ENCODE results near the gene KLF6. TPM values are rescaled to one million over a fixed set of nuclear protein-coding genes. Genes with fewer than 3 reads are reported as not detected.
A peak's percentile ranks its signal among the peaks of the same experiment; 100 is the strongest.

KLF6 gene
- total RNA-seq, 1 experiment from 2014 or later = 27.9 TPM

DNA sequence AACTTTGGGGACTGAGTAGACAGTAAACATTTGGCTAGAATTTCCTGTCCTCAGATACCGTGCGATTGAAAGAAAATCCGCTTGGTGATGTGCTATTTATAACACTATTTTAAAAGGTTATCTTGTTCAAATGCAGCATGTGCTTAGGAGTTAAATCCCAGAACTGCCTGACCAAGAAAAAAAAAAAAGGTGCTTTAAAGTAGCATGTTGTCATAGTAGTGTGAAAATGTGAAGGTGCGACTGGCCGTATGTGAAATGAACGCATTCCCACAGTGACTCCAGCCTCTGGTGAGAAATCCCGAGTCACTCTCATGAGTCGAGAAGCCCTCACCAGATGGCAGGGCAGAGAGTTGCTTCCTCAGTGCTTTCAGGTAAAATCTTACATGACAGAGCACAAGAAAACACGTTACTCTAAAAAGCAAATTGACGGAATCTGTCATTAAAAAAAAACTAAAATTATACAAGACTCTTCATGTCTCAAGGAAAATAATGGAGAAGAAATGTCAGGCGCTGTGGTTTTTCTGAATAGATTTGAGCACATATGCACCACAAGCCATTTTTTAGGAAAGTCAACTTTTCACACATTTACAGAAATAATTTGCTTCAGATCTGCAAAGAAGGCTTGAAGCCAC lies 18.4 kb upstream of the KLF6 start:
- no peaks in the 10 kb centered on the region for H3K36me3 Mint-ChIP-seq
- CTCF ChIA-PET = no interaction called here
- peaks cover under 1% of the 10 kb centered on the region for H3K9me3 Mint-ChIP-seq
- POLR2A ChIA-PET = no interaction called here
- H3K4me1 Mint-ChIP-seq = peaks cover 34% of the 10 kb centered on the region
- H3K27me3 Mint-ChIP-seq (ENCODE audit: low read depth) = no peaks in the 10 kb centered on the region
- ATAC-seq (no peak), DNase-seq (ENCODE audit: low spot score) (no peak)
- 0 out of 2 replicates have a peak overlapping the region, but pooled peaks have one; percentile 58 for H3K27ac Mint-ChIP-seq
- H3K4me3 Mint-ChIP-seq = no peak overlapping the region
- TF ChIP-seq, protein P1, sequence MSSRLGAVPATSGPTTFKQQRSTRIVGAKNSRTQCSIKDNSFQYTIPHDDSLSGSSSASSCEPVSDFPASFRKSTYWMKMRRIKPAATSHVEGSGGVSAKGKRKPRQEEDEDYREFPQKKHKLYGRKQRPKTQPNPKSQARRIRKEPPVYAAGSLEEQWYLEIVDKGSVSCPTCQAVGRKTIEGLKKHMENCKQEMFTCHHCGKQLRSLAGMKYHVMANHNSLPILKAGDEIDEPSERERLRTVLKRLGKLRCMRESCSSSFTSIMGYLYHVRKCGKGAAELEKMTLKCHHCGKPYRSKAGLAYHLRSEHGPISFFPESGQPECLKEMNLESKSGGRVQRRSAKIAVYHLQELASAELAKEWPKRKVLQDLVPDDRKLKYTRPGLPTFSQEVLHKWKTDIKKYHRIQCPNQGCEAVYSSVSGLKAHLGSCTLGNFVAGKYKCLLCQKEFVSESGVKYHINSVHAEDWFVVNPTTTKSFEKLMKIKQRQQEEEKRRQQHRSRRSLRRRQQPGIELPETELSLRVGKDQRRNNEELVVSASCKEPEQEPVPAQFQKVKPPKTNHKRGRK (CRISPR knock-in tag; IDR thresholded peaks at IDR 0.05; ENCODE audit: borderline replicate concordance) = no peak
- TF ChIP-seq JAZF1 (CRISPR knock-in tag; IDR thresholded peaks at IDR 0.05) (no peak), ATF3 (CRISPR knock-in tag; conservative IDR thresholded peaks at IDR 0.05) (no peak), ZNF219 (CRISPR knock-in tag; IDR thresholded peaks at IDR 0.05; ENCODE audit: borderline replicate concordance) (no peak), IRF2 (CRISPR knock-in tag; IDR thresholded peaks at IDR 0.05; ENCODE audit: borderline replicate concordance, low read depth) (no peak), MAX (CRISPR knock-in tag; IDR thresholded peaks at IDR 0.05) (no peak), MXD4 (CRISPR knock-in tag; IDR thresholded peaks at IDR 0.05; ENCODE audit: borderline replicate concordance) (no peak), ZNF138 (CRISPR knock-in tag; conservative IDR thresholded peaks at IDR 0.05) (no peak), ZNF232 (CRISPR knock-in tag; IDR thresholded peaks at IDR 0.05) (no peak), TCF7 (CRISPR knock-in tag; IDR thresholded peaks at IDR 0.05; ENCODE audit: low read depth) (no peak), ZNF121 (CRISPR knock-in tag; IDR thresholded peaks at IDR 0.05) (no peak), GTF2I (CRISPR knock-in tag; conservative IDR thresholded peaks at IDR 0.05) (no peak), NFE2L1 (CRISPR knock-in tag; IDR thresholded peaks at IDR 0.05) (no peak), IRF1 (CRISPR knock-in tag; IDR thresholded peaks at IDR 0.05) (no peak)
- TF ChIP-seq, protein P2, sequence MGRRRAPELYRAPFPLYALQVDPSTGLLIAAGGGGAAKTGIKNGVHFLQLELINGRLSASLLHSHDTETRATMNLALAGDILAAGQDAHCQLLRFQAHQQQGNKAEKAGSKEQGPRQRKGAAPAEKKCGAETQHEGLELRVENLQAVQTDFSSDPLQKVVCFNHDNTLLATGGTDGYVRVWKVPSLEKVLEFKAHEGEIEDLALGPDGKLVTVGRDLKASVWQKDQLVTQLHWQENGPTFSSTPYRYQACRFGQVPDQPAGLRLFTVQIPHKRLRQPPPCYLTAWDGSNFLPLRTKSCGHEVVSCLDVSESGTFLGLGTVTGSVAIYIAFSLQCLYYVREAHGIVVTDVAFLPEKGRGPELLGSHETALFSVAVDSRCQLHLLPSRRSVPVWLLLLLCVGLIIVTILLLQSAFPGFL (CRISPR knock-in tag; IDR thresholded peaks at IDR 0.05; ENCODE audit: borderline replicate concordance) = no peak
- TF ChIP-seq, protein P3, sequence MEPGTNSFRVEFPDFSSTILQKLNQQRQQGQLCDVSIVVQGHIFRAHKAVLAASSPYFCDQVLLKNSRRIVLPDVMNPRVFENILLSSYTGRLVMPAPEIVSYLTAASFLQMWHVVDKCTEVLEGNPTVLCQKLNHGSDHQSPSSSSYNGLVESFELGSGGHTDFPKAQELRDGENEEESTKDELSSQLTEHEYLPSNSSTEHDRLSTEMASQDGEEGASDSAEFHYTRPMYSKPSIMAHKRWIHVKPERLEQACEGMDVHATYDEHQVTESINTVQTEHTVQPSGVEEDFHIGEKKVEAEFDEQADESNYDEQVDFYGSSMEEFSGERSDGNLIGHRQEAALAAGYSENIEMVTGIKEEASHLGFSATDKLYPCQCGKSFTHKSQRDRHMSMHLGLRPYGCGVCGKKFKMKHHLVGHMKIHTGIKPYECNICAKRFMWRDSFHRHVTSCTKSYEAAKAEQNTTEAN (CRISPR knock-in tag; IDR thresholded peaks at IDR 0.05) = no peak

DNA sequence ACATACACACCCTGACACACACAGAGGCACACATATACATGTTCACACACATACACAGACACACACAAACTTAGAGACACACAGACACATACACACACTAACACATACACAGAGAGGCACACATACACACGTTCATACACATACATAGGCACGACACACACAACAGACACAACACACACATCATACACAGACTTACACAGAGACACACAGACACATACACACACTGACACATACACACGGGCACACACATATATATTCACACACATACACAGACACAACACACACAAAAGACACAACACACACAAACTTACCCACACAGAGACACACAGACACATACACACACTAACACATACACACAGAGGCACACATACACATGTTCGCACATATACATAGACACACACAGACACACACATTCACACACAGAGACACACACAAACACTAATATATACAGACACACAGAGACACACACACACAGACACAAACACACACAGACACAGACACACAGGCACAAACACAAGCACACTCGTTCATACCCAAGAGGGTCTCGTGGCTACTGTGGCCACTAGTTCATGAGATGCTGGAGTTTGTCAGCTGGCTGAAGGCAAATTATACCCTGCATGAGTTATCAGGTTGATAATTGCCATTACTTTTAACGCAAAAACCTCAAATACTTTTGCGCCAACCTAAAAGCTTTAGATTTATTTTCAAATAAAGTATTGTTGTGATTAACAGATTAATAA lies 17.7 kb upstream of the KLF6 start:
- H3K4me3 Mint-ChIP-seq = no peak overlapping the region
- peaks cover 7% of the 10 kb centered on the region for H3K9me3 Mint-ChIP-seq
- H3K36me3 Mint-ChIP-seq = no peaks in the 10 kb centered on the region
- H3K27me3 Mint-ChIP-seq (ENCODE audit: low read depth) = no peaks in the 10 kb centered on the region
- no peak for ATAC-seq
- peaks cover 34% of the 10 kb centered on the region for H3K4me1 Mint-ChIP-seq
- ChIA-PET CTCF (no interaction called here), POLR2A (no interaction called here)
- H3K27ac Mint-ChIP-seq = no peak overlapping the region
- no peak for DNase-seq (ENCODE audit: low spot score)
- no peak for TF ChIP-seq ZNF121 (CRISPR knock-in tag; IDR thresholded peaks at IDR 0.05)
- TF ChIP-seq E2F5 (CRISPR knock-in tag; IDR thresholded peaks at IDR 0.05) = no peak
- TF ChIP-seq RORB (CRISPR knock-in tag; IDR thresholded peaks at IDR 0.05) = no peak
- no peak for TF ChIP-seq NR3C1 (CRISPR knock-in tag; conservative IDR thresholded peaks at IDR 0.05; ENCODE audit: low read depth)
- TF ChIP-seq, protein P4, sequence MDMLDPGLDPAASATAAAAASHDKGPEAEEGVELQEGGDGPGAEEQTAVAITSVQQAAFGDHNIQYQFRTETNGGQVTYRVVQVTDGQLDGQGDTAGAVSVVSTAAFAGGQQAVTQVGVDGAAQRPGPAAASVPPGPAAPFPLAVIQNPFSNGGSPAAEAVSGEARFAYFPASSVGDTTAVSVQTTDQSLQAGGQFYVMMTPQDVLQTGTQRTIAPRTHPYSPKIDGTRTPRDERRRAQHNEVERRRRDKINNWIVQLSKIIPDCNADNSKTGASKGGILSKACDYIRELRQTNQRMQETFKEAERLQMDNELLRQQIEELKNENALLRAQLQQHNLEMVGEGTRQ (CRISPR knock-in tag; IDR thresholded peaks at IDR 0.05) = no peak
- no peak for TF ChIP-seq ZNF263 (CRISPR knock-in tag; IDR thresholded peaks at IDR 0.05; ENCODE audit: low read depth)
- no peak for TF ChIP-seq ZNF423 (CRISPR knock-in tag; IDR thresholded peaks at IDR 0.05)
- no peak for TF ChIP-seq PRRX2 (CRISPR knock-in tag; IDR thresholded peaks at IDR 0.05)
- no peak for TF ChIP-seq EMX1 (CRISPR knock-in tag; IDR thresholded peaks at IDR 0.05)
